ENCODE data around the gene GFRA4.

The GFRA4 gene

GRCh38 chr20:3635346-3635745 lies 27.9 kb downstream of the GFRA4 start:
- no peaks in the 10 kb centered on the region for H3K79me2 ChIP-seq (ENCODE audit: control insufficient read depth, insufficient read depth, low read length, poor library complexity)

GRCh38 chr20:3633913-3634478 lies 29.2 kb downstream of the GFRA4 start:
- WGBS (ENCODE audit: extremely low coverage, insufficient coverage, insufficient read length), result no CpG with 5 or more reads among the region's 6 CpGs
- H2BK12ac ChIP-seq (ENCODE audit: low read length), result no peak overlapping the region

More at GRCh38 chr20:3635346-3635745, 27.9 kb downstream of the GFRA4 start:
- H3K36me3 ChIP-seq (ENCODE audit: control insufficient read depth in 1 of 2, insufficient read depth in 2 of 2, low read length in 2 of 2), result peaks cover 2% of the 10 kb centered on the region in 2 experiments
- H3K23ac ChIP-seq (ENCODE audit: low read length), result no peak overlapping the region
- H3K18ac ChIP-seq (ENCODE audit: low read length), result no peak overlapping the region
- no peak overlapping the region for H3K14ac ChIP-seq (ENCODE audit: low read length)
- H3K9ac ChIP-seq (ENCODE audit: low read length), result no peak overlapping the region
- H3K79me1 ChIP-seq (ENCODE audit: low read length), result no peaks in the 10 kb centered on the region
- no peak overlapping the region for H2BK5ac ChIP-seq (ENCODE audit: low read depth, low read length, poor library complexity)
- H4K12ac ChIP-seq (ENCODE audit: low read depth, low read length), result no peak overlapping the region
- DNase-seq, result peak; percentile 3 to 77
- no peak overlapping the region for H3K4me2 ChIP-seq (ENCODE audit: low read length)
- H4K91ac ChIP-seq (ENCODE audit: low read depth, low read length), result no peak overlapping the region
- no peaks in the 10 kb centered on the region for H3K4me1 ChIP-seq (ENCODE audit: control insufficient read depth in 1 of 2, insufficient read depth in 2 of 2, low read length in 2 of 2)
- WGBS (ENCODE audit: extremely low coverage, insufficient coverage, insufficient read length), result no CpG with 5 or more reads among the region's 1 CpG
- no peaks in the 10 kb centered on the region for H3K9me3 ChIP-seq (ENCODE audit: insufficient read depth, low read depth, low read length)
- no peak overlapping the region for H3K27ac ChIP-seq (ENCODE audit: low read depth, low read length)
- no peak overlapping the region for H2AFZ ChIP-seq (ENCODE audit: insufficient read depth, low read length, poor library complexity)
- H2AK5ac ChIP-seq (ENCODE audit: low read length), result no peak overlapping the region
- H3K4me3 ChIP-seq (ENCODE audit: low read depth, low read length), result no peak overlapping the region
- H4K8ac ChIP-seq (ENCODE audit: low read depth, low read length), result no peak overlapping the region
- no peaks in the 10 kb centered on the region for H3K27me3 ChIP-seq (ENCODE audit: insufficient read depth, low read length)
- no peak overlapping the region for H2BK120ac ChIP-seq (ENCODE audit: insufficient read depth, low read length, poor library complexity)
- H3K4ac ChIP-seq (ENCODE audit: low read depth, low read length), result no peak overlapping the region
- no peak overlapping the region for H2BK12ac ChIP-seq (ENCODE audit: low read length)

GRCh38 chr20:3632311-3633004 lies 30.7 kb downstream of the GFRA4 start:
- H4K12ac ChIP-seq (ENCODE audit: low read depth, low read length), result no peak overlapping the region
- no peak overlapping the region for H3K4ac ChIP-seq (ENCODE audit: low read depth, low read length)
- H2AFZ ChIP-seq (ENCODE audit: insufficient read depth, low read length, poor library complexity), result no peak overlapping the region
- no peak overlapping the region for H3K4me3 ChIP-seq (ENCODE audit: low read depth, low read length)
- H2BK12ac ChIP-seq (ENCODE audit: low read length), result no peak overlapping the region
- no peak overlapping the region for H4K8ac ChIP-seq (ENCODE audit: low read depth, low read length)
- H3K4me2 ChIP-seq (ENCODE audit: low read length), result no peak overlapping the region
- no peak overlapping the region for H4K91ac ChIP-seq (ENCODE audit: low read depth, low read length)
- peak overlapping the region; percentile 28 for H3K9ac ChIP-seq (ENCODE audit: low read length)
- no peaks in the 10 kb centered on the region for H3K9me3 ChIP-seq (ENCODE audit: insufficient read depth, low read depth, low read length)
- H3K14ac ChIP-seq (ENCODE audit: low read length), result no peak overlapping the region
- no peak overlapping the region for H2BK120ac ChIP-seq (ENCODE audit: insufficient read depth, low read length, poor library complexity)
- DNase-seq, result no peak
- H2BK5ac ChIP-seq (ENCODE audit: low read depth, low read length, poor library complexity), result no peak overlapping the region
- H3K18ac ChIP-seq (ENCODE audit: low read length), result no peak overlapping the region
- H3K36me3 ChIP-seq (ENCODE audit: control insufficient read depth in 1 of 2, insufficient read depth in 2 of 2, low read length in 2 of 2), result peaks cover under 1 to 2% of the 10 kb centered on the region in 2 experiments
- H2AK5ac ChIP-seq (ENCODE audit: low read length), result no peak overlapping the region
- H3K27ac ChIP-seq (ENCODE audit: low read depth, low read length), result no peak overlapping the region
- H3K23ac ChIP-seq (ENCODE audit: low read length), result no peak overlapping the region
- H3K79me2 ChIP-seq (ENCODE audit: control insufficient read depth, insufficient read depth, low read length, poor library complexity), result no peaks in the 10 kb centered on the region
- H3K4me1 ChIP-seq (ENCODE audit: control insufficient read depth in 1 of 2, insufficient read depth in 2 of 2, low read length in 2 of 2), result no peaks in the 10 kb centered on the region
- no CpG with 5 or more reads among the region's 7 CpGs for WGBS (ENCODE audit: extremely low coverage, insufficient coverage, insufficient read length)
- H3K27me3 ChIP-seq (ENCODE audit: insufficient read depth, low read length), result no peaks in the 10 kb centered on the region
- H3K79me1 ChIP-seq (ENCODE audit: low read length), result no peaks in the 10 kb centered on the region

More at GRCh38 chr20:3633913-3634478, 29.2 kb downstream of the GFRA4 start:
- H3K14ac ChIP-seq (ENCODE audit: low read length), result no peak overlapping the region
- no peak overlapping the region for H3K4me3 ChIP-seq (ENCODE audit: low read depth, low read length)
- H4K12ac ChIP-seq (ENCODE audit: low read depth, low read length), result no peak overlapping the region
- no peak for DNase-seq
- no peaks in the 10 kb centered on the region for H3K27me3 ChIP-seq (ENCODE audit: insufficient read depth, low read length)
- H2BK5ac ChIP-seq (ENCODE audit: low read depth, low read length, poor library complexity), result no peak overlapping the region
- H3K9ac ChIP-seq (ENCODE audit: low read length), result no peak overlapping the region
- no peaks in the 10 kb centered on the region for H3K4me1 ChIP-seq (ENCODE audit: control insufficient read depth in 1 of 2, insufficient read depth in 2 of 2, low read length in 2 of 2)
- no peak overlapping the region for H3K18ac ChIP-seq (ENCODE audit: low read length)
- H3K27ac ChIP-seq (ENCODE audit: low read depth, low read length), result no peak overlapping the region
- H4K8ac ChIP-seq (ENCODE audit: low read depth, low read length), result no peak overlapping the region
- H2AFZ ChIP-seq (ENCODE audit: insufficient read depth, low read length, poor library complexity), result no peak overlapping the region
- no peaks in the 10 kb centered on the region for H3K79me1 ChIP-seq (ENCODE audit: low read length)
- no peaks in the 10 kb centered on the region for H3K79me2 ChIP-seq (ENCODE audit: control insufficient read depth, insufficient read depth, low read length, poor library complexity)
- H3K9me3 ChIP-seq (ENCODE audit: insufficient read depth, low read depth, low read length), result no peaks in the 10 kb centered on the region
- no peak overlapping the region for H4K91ac ChIP-seq (ENCODE audit: low read depth, low read length)
- H3K4me2 ChIP-seq (ENCODE audit: low read length), result no peak overlapping the region
- peaks cover 2% of the 10 kb centered on the region in 2 experiments for H3K36me3 ChIP-seq (ENCODE audit: control insufficient read depth in 1 of 2, insufficient read depth in 2 of 2, low read length in 2 of 2)
- no peak overlapping the region for H2BK120ac ChIP-seq (ENCODE audit: insufficient read depth, low read length, poor library complexity)
- no peak overlapping the region for H3K4ac ChIP-seq (ENCODE audit: low read depth, low read length)
- no peak overlapping the region for H3K23ac ChIP-seq (ENCODE audit: low read length)
- no peak overlapping the region for H2AK5ac ChIP-seq (ENCODE audit: low read length)

- no peak overlapping the region for H3K4ac ChIP-seq (ENCODE audit: low read depth, low read length)
- H4K8ac ChIP-seq (ENCODE audit: low read depth, low read length), result no peak overlapping the region
- H3K4me2 ChIP-seq (ENCODE audit: low read length), result no peak overlapping the region
- no peaks in the 10 kb centered on the region for H3K4me1 ChIP-seq (ENCODE audit: control insufficient read depth in 1 of 2, insufficient read depth in 2 of 2, low read length in 2 of 2)
- no peak overlapping the region for H2BK12ac ChIP-seq (ENCODE audit: low read length)
- no peak overlapping the region for H3K23ac ChIP-seq (ENCODE audit: low read length)
- no peaks in the 10 kb centered on the region for H3K79me1 ChIP-seq (ENCODE audit: low read length)
- H3K27me3 ChIP-seq (ENCODE audit: insufficient read depth, low read length), result no peaks in the 10 kb centered on the region
- H3K36me3 ChIP-seq (ENCODE audit: control insufficient read depth in 1 of 2, insufficient read depth in 2 of 2, low read length in 2 of 2), result peaks cover 0 to 2% of the 10 kb centered on the region in 2 experiments
- H3K9ac ChIP-seq (ENCODE audit: low read length), result no peak overlapping the region
- no peak for DNase-seq
- H2BK5ac ChIP-seq (ENCODE audit: low read depth, low read length, poor library complexity), result no peak overlapping the region
- no peak overlapping the region for H2AFZ ChIP-seq (ENCODE audit: insufficient read depth, low read length, poor library complexity)
- no peak overlapping the region for H3K18ac ChIP-seq (ENCODE audit: low read length)
- H3K14ac ChIP-seq (ENCODE audit: low read length), result no peak overlapping the region
- H3K4me3 ChIP-seq (ENCODE audit: low read depth, low read length), result no peak overlapping the region
- no peak overlapping the region for H2AK5ac ChIP-seq (ENCODE audit: low read length)
- WGBS (ENCODE audit: extremely low coverage, insufficient coverage, insufficient read length), result no CpG with 5 or more reads among the region's 5 CpGs
- no peak overlapping the region for H3K27ac ChIP-seq (ENCODE audit: low read depth, low read length)
- H2BK120ac ChIP-seq (ENCODE audit: insufficient read depth, low read length, poor library complexity), result no peak overlapping the region
- no peak overlapping the region for H4K91ac ChIP-seq (ENCODE audit: low read depth, low read length)
- H4K12ac ChIP-seq (ENCODE audit: low read depth, low read length), result no peak overlapping the region
- H3K79me2 ChIP-seq (ENCODE audit: control insufficient read depth, insufficient read depth, low read length, poor library complexity), result no peaks in the 10 kb centered on the region
- H3K9me3 ChIP-seq (ENCODE audit: insufficient read depth, low read depth, low read length), result no peaks in the 10 kb centered on the region
These were observed 31.7 kb downstream of the GFRA4 start for GRCh38 chr20:3631534-3631933.
